ENCODE data around the gene GINS1. TPM values are rescaled to one million over a fixed set of nuclear protein-coding genes. Genes with fewer than 3 reads are reported as not detected.

The GINS1 gene
- total and polyA plus RNA-seq, 2 donors (not counting 3 experiments of a cell fraction or from before 2014, with no cell fraction given) = 8.2 to 26.3 TPM

DNA sequence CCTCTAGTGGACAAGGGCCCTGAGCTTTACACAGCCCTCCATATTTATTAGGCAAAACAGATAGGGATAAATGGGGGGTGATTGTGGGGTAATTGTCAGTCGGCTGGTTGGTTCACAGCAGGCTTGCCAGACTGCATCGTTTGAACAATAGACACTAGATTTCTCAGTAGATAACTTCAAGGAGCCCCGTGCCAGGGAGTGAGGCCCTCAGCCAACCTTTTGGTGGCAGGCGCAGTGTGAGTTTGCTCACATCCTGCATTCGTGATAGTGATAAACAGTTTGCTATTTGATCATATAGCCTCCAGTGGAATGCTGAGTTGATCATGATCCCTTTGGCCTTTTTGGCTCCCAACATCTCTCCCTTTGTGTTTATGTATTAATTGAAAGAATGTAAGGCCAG lies 13.2 kb upstream of the GINS1 start:
- no peaks in the 10 kb centered on the region for H3K9me3 ChIP-seq (replicated peaks; ENCODE audit: control insufficient read depth, insufficient read depth, low read length)
- H3K4me2 ChIP-seq (ENCODE audit: insufficient read depth, low read length) = no peak overlapping the region
- peaks cover 0 to 1% of the 10 kb centered on the region in 2 experiments for H3K27me3 ChIP-seq (ENCODE audit: control insufficient read depth in 2 of 2, insufficient read depth in 2 of 2, low read length in 2 of 2)
- dilution Hi-C loops (cut with MboI; ENCODE audit: extremely low pct_ligation_motif_present, low sequenced_read_pairs) (no loop called here), intact Hi-C loops (cut with micrococcal nuclease) (loop anchor here (5.0 to 10.0 kb wide), 3 partner anchors 228 to 337 kb away; partner anchors contain the start of genes ACSS1, NANP and ZNF337)
- CTCF ChIA-PET = no interaction called here
- H3K9ac ChIP-seq (replicated peaks; ENCODE audit: extremely low read depth, insufficient read depth, low read length) = no peak overlapping the region
- DNase-seq (ENCODE audit: low read depth, low spot score) = peak; percentile 13
- peaks cover 10% of the 10 kb centered on the region for H3K79me2 ChIP-seq (ENCODE audit: control insufficient read depth, insufficient read depth, low read length)
- TF ChIP-seq GATA2 (IDR thresholded peaks at IDR 0.05; ENCODE audit: insufficient read depth, insufficient read length, low read depth, low read length) = peak; percentile 22
- TF ChIP-seq, protein P1, sequence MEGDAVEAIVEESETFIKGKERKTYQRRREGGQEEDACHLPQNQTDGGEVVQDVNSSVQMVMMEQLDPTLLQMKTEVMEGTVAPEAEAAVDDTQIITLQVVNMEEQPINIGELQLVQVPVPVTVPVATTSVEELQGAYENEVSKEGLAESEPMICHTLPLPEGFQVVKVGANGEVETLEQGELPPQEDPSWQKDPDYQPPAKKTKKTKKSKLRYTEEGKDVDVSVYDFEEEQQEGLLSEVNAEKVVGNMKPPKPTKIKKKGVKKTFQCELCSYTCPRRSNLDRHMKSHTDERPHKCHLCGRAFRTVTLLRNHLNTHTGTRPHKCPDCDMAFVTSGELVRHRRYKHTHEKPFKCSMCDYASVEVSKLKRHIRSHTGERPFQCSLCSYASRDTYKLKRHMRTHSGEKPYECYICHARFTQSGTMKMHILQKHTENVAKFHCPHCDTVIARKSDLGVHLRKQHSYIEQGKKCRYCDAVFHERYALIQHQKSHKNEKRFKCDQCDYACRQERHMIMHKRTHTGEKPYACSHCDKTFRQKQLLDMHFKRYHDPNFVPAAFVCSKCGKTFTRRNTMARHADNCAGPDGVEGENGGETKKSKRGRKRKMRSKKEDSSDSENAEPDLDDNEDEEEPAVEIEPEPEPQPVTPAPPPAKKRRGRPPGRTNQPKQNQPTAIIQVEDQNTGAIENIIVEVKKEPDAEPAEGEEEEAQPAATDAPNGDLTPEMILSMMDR (IDR thresholded peaks at IDR 0.05; ENCODE audit: extremely low read depth in 1 of 2, insufficient read depth in 1 of 2, low read depth in 1 of 2, low read length in 2 of 2) = no peak
- no peak for TF ChIP-seq JUN (IDR thresholded peaks at IDR 0.05; ENCODE audit: borderline replicate concordance, insufficient read depth, insufficient read length, low read depth)
- no peak for TF ChIP-seq POLR2A (IDR thresholded peaks at IDR 0.05; ENCODE audit: low read depth, low read length)
- no peak for TF ChIP-seq EZH2 (IDR thresholded peaks at IDR 0.05; ENCODE audit: borderline replicate concordance, low read depth, low read length, severe bottlenecking)
- TF ChIP-seq POLR2AphosphoS5 (IDR thresholded peaks at IDR 0.05; ENCODE audit: insufficient read depth, low read depth, low read length) = no peak
- TF ChIP-seq FOS (IDR thresholded peaks at IDR 0.05; ENCODE audit: borderline replicate concordance, insufficient read depth, low read length) = no peak
- BruUV-seq (replicated peaks) = no TSS peak
- H3K9me1 ChIP-seq (replicated peaks; ENCODE audit: control insufficient read depth, extremely low read depth, insufficient read depth, low read length) = no peaks in the 10 kb centered on the region
- H3K4me3 ChIP-seq (replicated peaks in 1 of 3; ENCODE audit: insufficient read depth in 1 of 3, low read depth in 1 of 3, low read length in 3 of 3) = no peak overlapping the region
- no peaks in the 10 kb centered on the region for H4K20me1 ChIP-seq (replicated peaks; ENCODE audit: control insufficient read depth, extremely low read depth, insufficient read depth, low read length)
- peaks cover 7% of the 10 kb centered on the region for H3K4me1 ChIP-seq (ENCODE audit: control insufficient read depth, extremely low read depth, insufficient read depth, low read length)
- no peaks in the 10 kb centered on the region for H3K36me3 ChIP-seq (ENCODE audit: control insufficient read depth in 2 of 2, extremely low read depth in 1 of 2, insufficient read depth in 2 of 2, low read length in 2 of 2)
- no peak for FAIRE-seq
- no peak overlapping the region for H3K27ac ChIP-seq (ENCODE audit: insufficient read depth, low read depth, low read length)
- H2AFZ ChIP-seq (ENCODE audit: low read depth, low read length) = peak overlapping the region; percentile 48
- POLR2A ChIA-PET = no interaction called here

Data from endothelial cell of umbilical vein (primary cell).